Ishikawa (cell line): Measurements from ENCODE around the gene DUSP8.

Source experiments
- CEBPB ChIP-seq: IDR thresholded peaks from 2 replicates; pipeline ENCODE4 v1.6.1; 2012
- CREB1 ChIP-seq: IDR thresholded peaks from 2 replicates; pipeline ENCODE4 v1.6.1; 2012; ENCODE audit warnings: low read depth
- EGR1 ChIP-seq: IDR thresholded peaks from 2 replicates; pipeline ENCODE4 v1.6.1; 2012
- EP300 ChIP-seq: IDR thresholded peaks from 2 replicates; pipeline ENCODE4 v1.6.1; 2012; ENCODE audit warnings: borderline replicate concordance
- FOXM1 ChIP-seq: IDR thresholded peaks from 2 replicates; pipeline ENCODE4 v1.6.1; 2012; ENCODE audit warnings: low read depth, borderline replicate concordance
- MAX ChIP-seq: IDR thresholded peaks from 2 replicates; pipeline ENCODE4 v1.6.1; 2012
- NFIC ChIP-seq: IDR thresholded peaks from 2 replicates; pipeline ENCODE4 v1.6.1; 2012
- RAD21 ChIP-seq: IDR thresholded peaks from 2 replicates; pipeline ENCODE4 v1.6.1; 2012; ENCODE audit warnings: low read depth
- REST ChIP-seq: IDR thresholded peaks from 2 replicates; pipeline ENCODE4 v1.6.1; 2012; ENCODE audit warnings: low read depth, mild to moderate bottlenecking
- TAF1 ChIP-seq: IDR thresholded peaks from 2 replicates; pipeline ENCODE4 v1.6.1; 2012; ENCODE audit warnings: low read depth, mild to moderate bottlenecking
- TCF12 ChIP-seq: IDR thresholded peaks from 2 replicates; pipeline ENCODE4 v1.6.1; 2012; ENCODE audit warnings: low read depth
- TEAD4 ChIP-seq: IDR thresholded peaks from 2 replicates; pipeline ENCODE4 v1.6.1; 2012
- USF1 ChIP-seq: IDR thresholded peaks from 2 replicates; pipeline ENCODE4 v1.6.1; 2012
- YY1 ChIP-seq: IDR thresholded peaks from 2 replicates; pipeline ENCODE4 v1.6.1; 2012; ENCODE audit warnings: low read depth
- ZBTB7A ChIP-seq: IDR thresholded peaks from 2 replicates; pipeline ENCODE4 v1.6.1; 2012; ENCODE audit warnings: low read depth

DUSP8 gene

GRCh38 chr11:1542267-1542666, 29.8 kb downstream of the DUSP8 start:
- TF ChIP-seq TCF12: no peak
- TF ChIP-seq USF1: no peak
- no peak for TF ChIP-seq NFIC
- TF ChIP-seq REST: no peak
- no peak for TF ChIP-seq RAD21
- no peak for TF ChIP-seq EGR1

GRCh38 chr11:1541474-1542204, 30.4 kb downstream of the DUSP8 start:
- no peak for TF ChIP-seq TEAD4
- TF ChIP-seq CEBPB: no peak
- TF ChIP-seq FOXM1: no peak
- TF ChIP-seq TAF1: no peak
- TF ChIP-seq TCF12: no peak

- TF ChIP-seq USF1 (no peak), ZBTB7A (no peak), TAF1 (no peak), REST (no peak), CREB1 (no peak), YY1 (no peak), CEBPB (no peak), TCF12 (no peak), RAD21 (no peak), TEAD4 (no peak), FOXM1 (no peak), EP300 (no peak)
Measured at GRCh38 chr11:1540074-1540473, 32.0 kb downstream of the DUSP8 start.

GRCh38 chr11:1538153-1538552, 33.9 kb downstream of the DUSP8 start:
- TF ChIP-seq RAD21 (no peak), FOXM1 (no peak), TAF1 (no peak), TCF12 (no peak), REST (no peak), MAX (no peak), NFIC (no peak), CREB1 (no peak), CEBPB (no peak), EP300 (no peak), USF1 (no peak), EGR1 (no peak)
